A549 (cell line): ENCODE results near the gene R3HDM2. TPM values are rescaled to one million over a fixed set of nuclear protein-coding genes. Genes with fewer than 3 reads are reported as not detected.

Experiments
- ATAC-seq, 2 experiments: fragments of 200-7000 bp in 1 of 2; fragments of >200 bp in 1 of 2; cut with Nextera tagmentation in 1 of 2; cut with Tn5 transposase in 1 of 2; 3 replicates each; pipeline versions ENCODE4 v1.8.0 to v1.9.1; 2018 to 2020; ENCODE audit warnings: mild to moderate bottlenecking in 1 of 2, moderate library complexity in 1 of 2
- CTCF ChIA-PET: fragments of 300-600 bp; sonication (Branson Sonifier 250); formaldehyde crosslinking; extraction: SDS; loops from one replicate; lab custom pipeline; 2021; ENCODE audit warnings: antibody characterized with exemption, inconsistent platforms; lab: Yijun Ruan, JAX
- POLR2A ChIA-PET: fragments of 350-600 bp; formaldehyde crosslinking; extraction: SDS; loops from one replicate; lab custom pipeline; 2021; ENCODE audit warnings: antibody characterized with exemption, inconsistent platforms; lab: Yijun Ruan, JAX
- DNase-seq, 2 experiments: peaks; one replicate each; pipeline versions ENCODE4 v3.0.0 to v3.0.0-alpha.2; 2011 to 2016; ENCODE audit warnings: low read depth in 1 of 2, low spot score in 1 of 2
- FAIRE-seq: peaks from 2 replicates; lab custom pipeline; 2011; peaks lifted over from hg19 to GRCh38; lab: Jason Lieb, UNC
- H3K27ac ChIP-seq, 2 experiments: fragments of >200 bp; sonication (Bioruptor Twin); formaldehyde crosslinking; 3 replicates each; pipeline ENCODE4 v1.5.1; 2016 to 2017
- H3K4me1 ChIP-seq: fragments of >200 bp; sonication (Bioruptor Twin); formaldehyde crosslinking; 3 replicates; pipeline ENCODE4 v1.6.1; 2016
- H3K4me2 ChIP-seq: fragments of >200 bp; sonication (Bioruptor Twin); formaldehyde crosslinking; 3 replicates; pipeline ENCODE4 v1.6.1; 2016
- H3K4me3 ChIP-seq: fragments of >200 bp; sonication (Bioruptor Twin); formaldehyde crosslinking; 3 replicates; pipeline ENCODE4 v1.5.1; 2016
- H3K9me3 ChIP-seq: fragments of >200 bp; sonication (Bioruptor Twin); formaldehyde crosslinking; 3 replicates; pipeline ENCODE4 v1.6.1; 2016
- BHLHE40 ChIP-seq: IDR thresholded peaks from 2 replicates; pipeline ENCODE4 v1.6.1; 2012; ENCODE audit warnings: low read depth, low read length, inconsistent platforms
- CBX2 ChIP-seq: fragments of 200-600 bp; sonication (generic); IDR thresholded peaks from 2 replicates; pipeline ENCODE4 v1.6.1; 2016; ENCODE audit warnings: low read depth, mild to moderate bottlenecking, borderline replicate concordance
- CEBPB ChIP-seq, 2 experiments: fragments of >200 bp in 1 of 2; sonication (Bioruptor Twin) in 1 of 2; formaldehyde crosslinking in 1 of 2; IDR thresholded peaks; 2 replicates each; pipeline ENCODE4 v1.6.1; 2012 to 2016
- CHD2 ChIP-seq: fragments of 150-350 bp; IDR thresholded peaks from 2 replicates; pipeline ENCODE4 v1.6.1; 2014; ENCODE audit warnings: low read length; ENCODE audit not compliant: partially characterized antibody
- CTCF ChIP-seq: fragments of >200 bp; sonication (Bioruptor Twin); formaldehyde crosslinking; IDR thresholded peaks from 3 replicates; pipeline ENCODE4 v1.5.1; 2016
- EHMT2 ChIP-seq: fragments of 200-600 bp; sonication (generic); IDR thresholded peaks from 2 replicates; pipeline ENCODE4 v1.6.1; 2016; ENCODE audit warnings: antibody characterized with exemption, low read depth, mild to moderate bottlenecking, moderate library complexity
- FOSL2 ChIP-seq, 2 experiments: fragments of 450-650 bp in 1 of 2; fragments of >200 bp in 1 of 2; sonication (Bioruptor Twin) in 1 of 2; formaldehyde crosslinking; IDR thresholded peaks; 2 replicates each; pipeline versions ENCODE4 v1.5.0 to v1.6.1; 2016 to 2020; ENCODE audit warnings: mild to moderate bottlenecking in 1 of 2, moderate library complexity in 1 of 2
- FOXS1 ChIP-seq: fragments of 250-450 bp; sonication (Bioruptor Pico); IDR thresholded peaks from 2 replicates; pipeline ENCODE4 v1.5.0; 2020; ENCODE audit warnings: mild to moderate bottlenecking, moderate library complexity
- HDAC2 ChIP-seq: fragments of 200-600 bp; sonication (generic); IDR thresholded peaks from 2 replicates; pipeline ENCODE4 v1.6.1; 2016
- HEYL ChIP-seq: fragments of 250-450 bp; sonication (Bioruptor Pico); IDR thresholded peaks from 2 replicates; pipeline ENCODE4 v1.8.0; 2021; ENCODE audit warnings: mild to moderate bottlenecking, moderate library complexity
- HMGXB4 ChIP-seq: fragments of 250-450 bp; sonication (Bioruptor Pico); IDR thresholded peaks from 2 replicates; pipeline ENCODE4 v1.5.0; 2021; ENCODE audit warnings: mild to moderate bottlenecking, moderate library complexity, borderline replicate concordance
- HOXA7 ChIP-seq: fragments of 250-450 bp; sonication (Bioruptor Pico); IDR thresholded peaks from 2 replicates; pipeline ENCODE4 v1.5.0; 2020; ENCODE audit warnings: mild to moderate bottlenecking, moderate library complexity
- HOXB5 ChIP-seq: fragments of 250-450 bp; sonication (Bioruptor Pico); IDR thresholded peaks from 2 replicates; pipeline ENCODE4 v1.5.0; 2020; ENCODE audit warnings: mild to moderate bottlenecking, moderate library complexity
- KDM1A ChIP-seq: fragments of 200-600 bp; sonication (generic); IDR thresholded peaks from 2 replicates; pipeline ENCODE4 v1.6.1; 2016; ENCODE audit warnings: low read depth, mild to moderate bottlenecking
- MAFK ChIP-seq: fragments of 450-650 bp; IDR thresholded peaks from 2 replicates; pipeline ENCODE4 v1.6.1; 2014; ENCODE audit not compliant: partially characterized antibody
- NR3C1 ChIP-seq: fragments of >200 bp; sonication (Bioruptor Twin); formaldehyde crosslinking; IDR thresholded peaks from 3 replicates; pipeline ENCODE4 v1.6.1; 2017
- PHF8 ChIP-seq: fragments of 200-600 bp; sonication (generic); IDR thresholded peaks from 2 replicates; pipeline ENCODE4 v1.6.1; 2016; ENCODE audit warnings: low read depth, mild to moderate bottlenecking, antibody characterized with exemption, moderate library complexity, borderline replicate concordance
- POLR2A ChIP-seq: IDR thresholded peaks from 2 replicates; pipeline ENCODE4 v1.6.1; 2012; ENCODE audit warnings: mild to moderate bottlenecking, low read length
- POLR2AphosphoS2 ChIP-seq: conservative IDR thresholded peaks from 2 replicates; pipeline ENCODE4 v1.6.1; 2012; ENCODE audit warnings: low read length, improper control_type of control experiment, inconsistent platforms
- RARB ChIP-seq: fragments of 250-450 bp; sonication (Bioruptor Pico); IDR thresholded peaks from 2 replicates; pipeline ENCODE4 v1.8.0; 2021; ENCODE audit warnings: mild to moderate bottlenecking, moderate library complexity
- RCOR1 ChIP-seq: fragments of 150-350 bp; IDR thresholded peaks from 2 replicates; pipeline ENCODE4 v1.6.1; 2014; ENCODE audit warnings: antibody characterized with exemption, low read length, low read depth
- ZNF302 ChIP-seq: fragments of 250-450 bp; sonication (Bioruptor Pico); IDR thresholded peaks from 2 replicates; pipeline ENCODE4 v1.9.0; 2021; ENCODE audit warnings: inconsistent platforms, mild to moderate bottlenecking, moderate library complexity
- WGBS: methylation state at CpG from one replicate; pipeline ENCODE4 v1.1.6; 2017; ENCODE audit errors: missing lambda C conversion rate; 5-methylcytosine and 5-hydroxymethylcytosine counted together
- polyA plus RNA-seq, 4 experiments: library from polyadenylated mRNA; depleted of rRNA in 3 of 4; stranded (reverse); fragments of >200 nt; fragmentation: RNase III in 1 of 4; extraction: RNeasy Plus Mini Kit Qiagen cat#74134 plus additional on column Dnase treatment in 1 of 4; gene quantifications; 2 replicates in 3 of 4; 3 replicates in 1 of 4; pipeline ENCODE4 v1.2.3, GENCODE V29; 2011 to 2017

The R3HDM2 gene
- polyA plus RNA-seq, 2 of the 4 experiments (the other 2 are of a cell fraction), result 14.0 to 30.6 TPM

GRCh38 chr12:57469296-57470164, 38.7 kb upstream of the R3HDM2 start:
- CTCF ChIA-PET, result interaction anchor here (0.7 to 19.9 kb wide), 9 partner anchors 7 to 226 kb away, joined by 3 to 240 read pairs (median 4); partner anchors contain the start of genes B4GALNT1, GLI1, INHBE and MARS1
- H3K4me2 ChIP-seq, result no peak overlapping the region
- no peaks in the 10 kb centered on the region for H3K9me3 ChIP-seq
- 81% methylated on average over 10 of the region's 10 CpGs for WGBS
- TF ChIP-seq HDAC2, result no peak
- no peak for TF ChIP-seq KDM1A
- TF ChIP-seq EHMT2, result no peak
- TF ChIP-seq FOSL2 (IDR thresholded peaks at IDR 0.05), result no peak
- no peak for TF ChIP-seq FOSL2 (CRISPR knock-in tag; IDR thresholded peaks at IDR 0.05)
- no peak for TF ChIP-seq HOXB5
- no peak for TF ChIP-seq HOXA7
- TF ChIP-seq RCOR1, result no peak
- no peak for TF ChIP-seq MAFK
- TF ChIP-seq, all 56 proteins: peak for 0
- no peak overlapping the region for H3K27ac ChIP-seq
- no peak for FAIRE-seq
- DNase-seq, result no peak
- ATAC-seq, result no peak
- POLR2A ChIA-PET, result no interaction called here
- H3K4me3 ChIP-seq, result no peak overlapping the region
- no peaks in the 10 kb centered on the region for H3K4me1 ChIP-seq

GRCh38 chr12:57467915-57468314, 37.1 kb upstream of the R3HDM2 start:
- DNase-seq (no peak), ATAC-seq (no peak), FAIRE-seq (no peak)
- no peak for TF ChIP-seq HMGXB4
- TF ChIP-seq HDAC2, result no peak
- no peak for TF ChIP-seq POLR2A
- no peak for TF ChIP-seq ZNF302 (CRISPR knock-in tag)
- TF ChIP-seq KDM1A, result no peak
- no peak for TF ChIP-seq RARB (CRISPR knock-in tag)
- TF ChIP-seq POLR2AphosphoS2, result no peak
- no peak for TF ChIP-seq PHF8
- no peak for TF ChIP-seq FOSL2 (IDR thresholded peaks at IDR 0.05)
- no peak for TF ChIP-seq FOSL2 (CRISPR knock-in tag; IDR thresholded peaks at IDR 0.05)
- no peak for TF ChIP-seq CBX2
- no peak for TF ChIP-seq HEYL
- no peak for TF ChIP-seq CTCF
- TF ChIP-seq BHLHE40, result no peak
- no peak for TF ChIP-seq NR3C1
- no peak for TF ChIP-seq CEBPB (IDR thresholded peaks at IDR 0.05)
- no peak for TF ChIP-seq HOXA7
- no peak for TF ChIP-seq CHD2
- TF ChIP-seq FOXS1 (CRISPR knock-in tag), result no peak
- Histone ChIP-seq H3K4me2 (no peak overlapping the region), H3K4me3 (no peak overlapping the region), H3K4me1 (peaks cover 3% of the 10 kb centered on the region), H3K27ac (no peak overlapping the region), H3K9me3 (no peaks in the 10 kb centered on the region)
- POLR2A ChIA-PET, result no interaction called here
- WGBS, result 85% methylated on average over 11 of the region's 11 CpGs
- CTCF ChIA-PET, result interaction anchor here (1.1 to 19.9 kb wide), 2 partner anchors 6 to 183 kb away, joined by 3 to 240 read pairs; partner anchors contain the start of gene GLI1
